KMS-11 (cell line): ENCODE data around the gene R3HDM1.

ENCODE experiments used
- H2AFZ ChIP-seq: fragments of 200-600 bp; sonication (generic); 2 replicates; pipeline ENCODE4 v1.6.1; 2016; ENCODE audit warnings: antibody characterized with exemption, mixed run types, low read depth
- H3K27ac ChIP-seq: fragments of 200-600 bp; sonication (generic); 2 replicates; pipeline ENCODE4 v1.6.1; 2016; ENCODE audit warnings: mild to moderate bottlenecking, mixed run types
- H3K27me3 ChIP-seq: fragments of 200-600 bp; sonication (generic); 2 replicates; pipeline ENCODE4 v1.6.1; 2017; ENCODE audit warnings: mild to moderate bottlenecking, low read depth, mixed run types, moderate library complexity; ENCODE audit not compliant: insufficient read depth
- H3K36me3 ChIP-seq: fragments of 200-600 bp; sonication (generic); 2 replicates; pipeline ENCODE4 v1.6.1; 2017; ENCODE audit warnings: mild to moderate bottlenecking, mixed run types; ENCODE audit not compliant: insufficient read depth
- H3K4me1 ChIP-seq: fragments of 200-600 bp; sonication (generic); 2 replicates; pipeline ENCODE4 v1.6.1; 2016; ENCODE audit warnings: mild to moderate bottlenecking, low read depth, mixed run types; ENCODE audit not compliant: poor library complexity, severe bottlenecking
- H3K4me2 ChIP-seq: fragments of 200-600 bp; sonication (generic); 2 replicates; pipeline ENCODE4 v1.7.0; 2016; ENCODE audit warnings: mild to moderate bottlenecking, mixed run types
- H3K4me3 ChIP-seq: fragments of 200-600 bp; sonication (generic); IDR thresholded peaks from 2 replicates; pipeline ENCODE4 v1.6.1; 2017; ENCODE audit warnings: low read depth, low read length, mixed read lengths; ENCODE audit not compliant: insufficient read depth
- H3K79me2 ChIP-seq: fragments of 200-600 bp; sonication (generic); 2 replicates; pipeline ENCODE4 v1.6.1; 2016; ENCODE audit warnings: low read depth, mixed run types; ENCODE audit not compliant: insufficient read depth
- H3K9ac ChIP-seq: fragments of 200-600 bp; sonication (generic); 2 replicates; pipeline ENCODE4 v1.6.1; 2016; ENCODE audit warnings: mild to moderate bottlenecking, mixed run types
- H4K20me1 ChIP-seq: fragments of 200-600 bp; sonication (generic); 2 replicates; pipeline ENCODE4 v1.6.1; 2016; ENCODE audit warnings: mild to moderate bottlenecking, mixed run types; ENCODE audit not compliant: insufficient read depth
- TF ChIP-seq, protein P1 (sequence below): fragments of 200-600 bp; sonication (generic); conservative IDR thresholded peaks from 2 replicates; pipeline ENCODE4 v1.6.1; 2017; ENCODE audit warnings: low read depth, mild to moderate bottlenecking, antibody characterized with exemption, low read length, moderate library complexity, mixed read lengths

R3HDM1 gene

GRCh38 chr2:135570884-135571283 lies 39.6 kb downstream of the R3HDM1 start:
- H3K9ac ChIP-seq = no peak overlapping the region
- no peaks in the 10 kb centered on the region for H3K27me3 ChIP-seq
- no peak overlapping the region for H3K4me3 ChIP-seq
- no peak overlapping the region for H3K27ac ChIP-seq
- H3K36me3 ChIP-seq = no peaks in the 10 kb centered on the region
- no peaks in the 10 kb centered on the region for H4K20me1 ChIP-seq
- H3K4me1 ChIP-seq = no peaks in the 10 kb centered on the region
- H2AFZ ChIP-seq = no peak overlapping the region
- H3K4me2 ChIP-seq = no peak overlapping the region
- no peaks in the 10 kb centered on the region for H3K79me2 ChIP-seq
- TF ChIP-seq, protein P1, sequence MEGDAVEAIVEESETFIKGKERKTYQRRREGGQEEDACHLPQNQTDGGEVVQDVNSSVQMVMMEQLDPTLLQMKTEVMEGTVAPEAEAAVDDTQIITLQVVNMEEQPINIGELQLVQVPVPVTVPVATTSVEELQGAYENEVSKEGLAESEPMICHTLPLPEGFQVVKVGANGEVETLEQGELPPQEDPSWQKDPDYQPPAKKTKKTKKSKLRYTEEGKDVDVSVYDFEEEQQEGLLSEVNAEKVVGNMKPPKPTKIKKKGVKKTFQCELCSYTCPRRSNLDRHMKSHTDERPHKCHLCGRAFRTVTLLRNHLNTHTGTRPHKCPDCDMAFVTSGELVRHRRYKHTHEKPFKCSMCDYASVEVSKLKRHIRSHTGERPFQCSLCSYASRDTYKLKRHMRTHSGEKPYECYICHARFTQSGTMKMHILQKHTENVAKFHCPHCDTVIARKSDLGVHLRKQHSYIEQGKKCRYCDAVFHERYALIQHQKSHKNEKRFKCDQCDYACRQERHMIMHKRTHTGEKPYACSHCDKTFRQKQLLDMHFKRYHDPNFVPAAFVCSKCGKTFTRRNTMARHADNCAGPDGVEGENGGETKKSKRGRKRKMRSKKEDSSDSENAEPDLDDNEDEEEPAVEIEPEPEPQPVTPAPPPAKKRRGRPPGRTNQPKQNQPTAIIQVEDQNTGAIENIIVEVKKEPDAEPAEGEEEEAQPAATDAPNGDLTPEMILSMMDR = no peak

DNA sequence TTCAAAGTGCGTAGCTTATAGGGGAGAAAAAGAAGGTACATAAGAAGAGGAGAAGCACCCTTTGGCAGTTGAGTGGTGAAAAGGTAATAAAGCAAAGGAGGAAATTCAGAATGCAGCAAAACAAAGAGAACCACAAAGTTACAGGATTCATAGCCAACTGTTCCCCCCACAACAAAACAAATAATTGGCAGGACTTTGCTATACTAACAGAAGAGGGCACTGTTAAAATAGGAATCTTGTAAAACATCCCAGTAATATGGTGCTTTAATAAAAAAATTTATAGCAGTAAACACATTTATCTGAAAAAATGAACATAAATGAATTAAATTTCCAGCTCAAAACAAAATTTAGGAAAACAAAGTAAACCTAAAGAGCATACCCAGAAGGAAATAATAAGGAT lies 42.3 kb downstream of the R3HDM1 start:
- H3K79me2 ChIP-seq = no peaks in the 10 kb centered on the region
- TF ChIP-seq, protein P1 = no peak
- H3K4me2 ChIP-seq = no peak overlapping the region
- no peak overlapping the region for H2AFZ ChIP-seq
- no peaks in the 10 kb centered on the region for H3K4me1 ChIP-seq
- no peaks in the 10 kb centered on the region for H3K27me3 ChIP-seq
- H3K4me3 ChIP-seq = no peak overlapping the region
- no peaks in the 10 kb centered on the region for H3K36me3 ChIP-seq
- no peak overlapping the region for H3K27ac ChIP-seq
- H4K20me1 ChIP-seq = no peaks in the 10 kb centered on the region
- H3K9ac ChIP-seq = no peak overlapping the region

DNA sequence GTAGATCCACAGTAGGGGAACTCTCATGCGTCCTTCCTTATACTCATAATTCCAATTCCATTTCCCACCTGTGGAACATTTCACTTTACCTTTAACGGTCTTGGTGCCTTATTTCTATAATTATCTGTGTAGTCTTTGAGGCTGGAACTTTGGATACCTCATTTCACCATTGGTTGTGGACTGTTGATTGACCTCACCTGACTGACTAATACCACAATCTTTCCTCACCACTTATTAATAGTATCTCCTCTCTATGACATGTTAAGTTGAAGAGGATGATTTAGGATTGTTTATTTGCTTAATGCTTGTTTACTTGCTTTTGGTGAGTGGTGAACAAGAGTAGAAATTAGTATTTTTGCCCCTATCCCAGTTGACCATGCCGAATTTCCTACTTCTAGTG lies 50.0 kb downstream of the R3HDM1 start:
- H3K27ac ChIP-seq = no peak overlapping the region
- no peaks in the 10 kb centered on the region for H3K36me3 ChIP-seq
- H3K4me1 ChIP-seq = no peaks in the 10 kb centered on the region
- H3K4me3 ChIP-seq = no peak overlapping the region
- no peaks in the 10 kb centered on the region for H4K20me1 ChIP-seq
- H3K4me2 ChIP-seq = no peak overlapping the region
- H3K9ac ChIP-seq = no peak overlapping the region
- no peaks in the 10 kb centered on the region for H3K27me3 ChIP-seq
- no peak overlapping the region for H2AFZ ChIP-seq
- TF ChIP-seq, protein P1 = no peak
- H3K79me2 ChIP-seq = no peaks in the 10 kb centered on the region; the same call in 1 of the 2 replicates

GRCh38 chr2:135582383-135582782 lies 51.1 kb downstream of the R3HDM1 start:
- no peak overlapping the region for H2AFZ ChIP-seq
- H3K4me2 ChIP-seq = no peak overlapping the region
- H3K36me3 ChIP-seq = no peaks in the 10 kb centered on the region
- H3K4me1 ChIP-seq = no peaks in the 10 kb centered on the region
- no peak overlapping the region for H3K4me3 ChIP-seq
- no peaks in the 10 kb centered on the region; the same call in 1 of the 2 replicates for H3K79me2 ChIP-seq
- H3K27ac ChIP-seq = no peak overlapping the region
- no peaks in the 10 kb centered on the region for H4K20me1 ChIP-seq
- TF ChIP-seq, protein P1 = no peak
- no peaks in the 10 kb centered on the region for H3K27me3 ChIP-seq
- no peak overlapping the region for H3K9ac ChIP-seq
